Activated T-helper 2 cell treated with anti-CD3 and anti-CD28 coated beads, Interferon-gamma antibody, Interleukin-2, Interleukin-4, amounts not matched to agents 10 μg/mL and 5 μg/mL and 100 μg/mL, durations not matched to agents 14 hours and 24 hours and 36 hours (primary cell): ENCODE results near the gene PTTG1IP. TPM values are rescaled to one million over a fixed set of nuclear protein-coding genes. Genes with fewer than 3 reads are reported as not detected.
"Not testable (repeated sequence)": the region's sequence is repeated elsewhere in the genome, so short reads cannot be mapped to it uniquely, and the experiment has no call there.

Experiments
- DNase-seq: peaks from one replicate; pipeline ENCODE4 v3.0.0; 2021; ENCODE audit warnings: low spot score
- H3K27ac Mint-ChIP-seq: one replicate; pipeline ENCODE4 v1.8.0; 2021; ENCODE audit warnings: mixed read lengths
- H3K27me3 Mint-ChIP-seq: one replicate; pipeline ENCODE4 v1.8.0; 2021; ENCODE audit warnings: low read depth, mixed read lengths
- H3K36me3 Mint-ChIP-seq: one replicate; pipeline ENCODE4 v1.8.0; 2021; ENCODE audit warnings: low read depth, mixed read lengths
- H3K4me1 Mint-ChIP-seq: one replicate; pipeline ENCODE4 v1.8.0; 2021; ENCODE audit warnings: low read depth, mixed read lengths
- H3K4me3 Mint-ChIP-seq: one replicate; pipeline ENCODE4 v1.8.0; 2021; ENCODE audit warnings: low read depth, mild to moderate bottlenecking, moderate library complexity, mixed read lengths
- H3K9me3 Mint-ChIP-seq: one replicate; pipeline ENCODE4 v1.8.0; 2021; ENCODE audit warnings: mixed read lengths
- intact Hi-C: fragments of 100-400 bp; cut with micrococcal nuclease; formaldehyde crosslinking; loops from one replicate; pipeline ENCODE4 v1.15.1; 2023
- total RNA-seq: library from RNA; stranded (reverse); gene quantifications from 2 replicates; pipeline ENCODE4 v1.2.3, GENCODE V29; 2022

The PTTG1IP gene
- total RNA-seq, 1 donor from 2014 or later = 48.1 TPM

- H3K9me3 Mint-ChIP-seq = no peaks in the 10 kb centered on the region
- peak overlapping the region; percentile 36 for H3K27ac Mint-ChIP-seq
- peaks cover 3% of the 10 kb centered on the region for H3K36me3 Mint-ChIP-seq
- H3K27me3 Mint-ChIP-seq = no peaks in the 10 kb centered on the region
- no peak for DNase-seq
- H3K4me3 Mint-ChIP-seq = no peak overlapping the region
- H3K4me1 Mint-ChIP-seq = peaks cover 24% of the 10 kb centered on the region
- intact Hi-C loops = no loop called here
These were observed 7.1 kb upstream of the PTTG1IP start for GRCh38 chr21:44880405-44881197.

GRCh38 chr21:44879238-44879637 is 5.7 kb upstream of the PTTG1IP start:
- H3K4me1 Mint-ChIP-seq = peaks cover 35% of the 10 kb centered on the region
- H3K9me3 Mint-ChIP-seq, H3K4me3 Mint-ChIP-seq, H3K27ac Mint-ChIP-seq, DNase-seq, intact Hi-C loops, H3K27me3 Mint-ChIP-seq, H3K36me3 Mint-ChIP-seq: not testable (repeated sequence)

- Mint-ChIP-seq H3K27me3 (no peaks in the 10 kb centered on the region), H3K27ac (no peak overlapping the region), H3K36me3 (no peaks in the 10 kb centered on the region), H3K9me3 (no peaks in the 10 kb centered on the region), H3K4me1 (peaks cover 35% of the 10 kb centered on the region), H3K4me3 (no peak overlapping the region)
- intact Hi-C loops = no loop called here
- DNase-seq = no peak
These were observed 4.8 kb upstream of the PTTG1IP start for GRCh38 chr21:44878053-44878982.

- DNase-seq = no peak
- H3K27me3 Mint-ChIP-seq = no peaks in the 10 kb centered on the region
- intact Hi-C loops = no loop called here
- peaks cover 40% of the 10 kb centered on the region for H3K4me1 Mint-ChIP-seq
- H3K27ac Mint-ChIP-seq = no peak overlapping the region
- no peak overlapping the region for H3K4me3 Mint-ChIP-seq
- H3K9me3 Mint-ChIP-seq = no peaks in the 10 kb centered on the region
- H3K36me3 Mint-ChIP-seq = no peaks in the 10 kb centered on the region
These were observed 3.5 kb upstream of the PTTG1IP start for GRCh38 chr21:44876849-44877575.

GRCh38 chr21:44875316-44875700 is 1.8 kb upstream of the PTTG1IP start:
- DNase-seq = no peak
- H3K27ac Mint-ChIP-seq = peak overlapping the region; percentile 89
- H3K4me3 Mint-ChIP-seq = peak overlapping the region; percentile 85
- H3K27me3 Mint-ChIP-seq = no peaks in the 10 kb centered on the region
- peaks cover 36% of the 10 kb centered on the region for H3K4me1 Mint-ChIP-seq
- no peaks in the 10 kb centered on the region for H3K9me3 Mint-ChIP-seq
- peaks cover 2% of the 10 kb centered on the region for H3K36me3 Mint-ChIP-seq
- intact Hi-C loops = loop anchor here (2.0 kb wide), 2 partner anchors 51 to 83 kb away; no protein-coding TSS in a partner anchor

GRCh38 chr21:44874497-44875315 is 1.2 kb upstream of the PTTG1IP start:
- Mint-ChIP-seq H3K36me3 (peaks cover 2% of the 10 kb centered on the region), H3K27ac (peak overlapping the region; percentile 89), H3K27me3 (no peaks in the 10 kb centered on the region), H3K4me3 (peak overlapping the region; percentile 85), H3K9me3 (no peaks in the 10 kb centered on the region), H3K4me1 (peaks cover 41% of the 10 kb centered on the region)
- peak; percentile 43 for DNase-seq
- intact Hi-C loops = loop anchor here (1.0 to 5.0 kb wide), 4 partner anchors 52 to 203 kb away; partner anchors contain the start of gene UBE2G2

- peaks cover 43% of the 10 kb centered on the region for H3K4me1 Mint-ChIP-seq
These were observed 678 bp upstream of the PTTG1IP start for GRCh38 chr21:44874240-44874496.

GRCh38 chr21:44872649-44873355 is 688 bp downstream of the PTTG1IP start:
- no peaks in the 10 kb centered on the region for H3K9me3 Mint-ChIP-seq
- peaks cover 56% of the 10 kb centered on the region for H3K4me1 Mint-ChIP-seq
- no peaks in the 10 kb centered on the region for H3K27me3 Mint-ChIP-seq

More at GRCh38 chr21:44874240-44874496, 678 bp upstream of the PTTG1IP start:
- H3K4me3 Mint-ChIP-seq = peak overlapping the region; percentile 85
- H3K27ac Mint-ChIP-seq = peak overlapping the region; percentile 89
- H3K36me3 Mint-ChIP-seq = peaks cover 2% of the 10 kb centered on the region
- intact Hi-C loops = loop anchor here (1.0 to 5.0 kb wide), 4 partner anchors 53 to 203 kb away; partner anchors contain the start of gene UBE2G2
- H3K9me3 Mint-ChIP-seq = no peaks in the 10 kb centered on the region
- H3K27me3 Mint-ChIP-seq = no peaks in the 10 kb centered on the region
- no peak for DNase-seq

GRCh38 chr21:44872323-44872648 is 1.2 kb downstream of the PTTG1IP start:
- Mint-ChIP-seq H3K4me1 (peaks cover 61% of the 10 kb centered on the region), H3K27me3 (no peaks in the 10 kb centered on the region), H3K9me3 (no peaks in the 10 kb centered on the region), H3K27ac (peak overlapping the region; percentile 57), H3K36me3 (peaks cover 17% of the 10 kb centered on the region), H3K4me3 (peak overlapping the region; percentile 87)
- DNase-seq = no peak
- intact Hi-C loops = loop anchor here (1.0 to 5.0 kb wide), 3 partner anchors 43 to 205 kb away; no protein-coding TSS in a partner anchor

More at GRCh38 chr21:44872649-44873355, 688 bp downstream of the PTTG1IP start:
- intact Hi-C loops = loop anchor here (1.0 to 5.0 kb wide), 3 partner anchors 42 to 204 kb away; no protein-coding TSS in a partner anchor
- peak overlapping the region; percentile 87 for H3K4me3 Mint-ChIP-seq
- H3K27ac Mint-ChIP-seq = peak overlapping the region; percentile 57
- DNase-seq = no peak
- H3K36me3 Mint-ChIP-seq = peaks cover 13% of the 10 kb centered on the region

GRCh38 chr21:44871576-44872269 is 1.8 kb downstream of the PTTG1IP start:
- no peaks in the 10 kb centered on the region for H3K27me3 Mint-ChIP-seq
- H3K27ac Mint-ChIP-seq = peak overlapping the region; percentile 57
- intact Hi-C loops = loop anchor here (1.0 to 5.0 kb wide), 3 partner anchors 43 to 206 kb away; no protein-coding TSS in a partner anchor
- H3K9me3 Mint-ChIP-seq = no peaks in the 10 kb centered on the region
- peaks cover 19% of the 10 kb centered on the region for H3K36me3 Mint-ChIP-seq
- peak overlapping the region; percentile 87 for H3K4me3 Mint-ChIP-seq
- no peak for DNase-seq
- H3K4me1 Mint-ChIP-seq = peaks cover 67% of the 10 kb centered on the region
